SK-N-SH treated with all-trans-retinoic acid at 6 μM for 48 hours (cell line): ENCODE results near the gene DYSF.

Experiments
- ESRRG ChIP-seq: fragments of 250-450 bp; sonication (Bioruptor Pico); IDR thresholded peaks from 2 replicates; pipeline ENCODE4 v1.6.1; 2021; ENCODE audit warnings: mild to moderate bottlenecking
- TCF4 ChIP-seq: fragments of 250-450 bp; sonication (Bioruptor Pico); IDR thresholded peaks from 2 replicates; pipeline ENCODE4 v1.8.0; 2021; ENCODE audit warnings: mild to moderate bottlenecking, moderate library complexity, borderline replicate concordance
- ZC3H10 ChIP-seq: fragments of 250-450 bp; sonication (Bioruptor Pico); IDR thresholded peaks from 2 replicates; pipeline ENCODE4 v1.5.1; 2021; ENCODE audit warnings: mild to moderate bottlenecking, moderate library complexity
- ZFP3 ChIP-seq: fragments of 250-450 bp; sonication (Bioruptor Pico); IDR thresholded peaks from 2 replicates; pipeline ENCODE4 v1.5.0; 2020; ENCODE audit warnings: mild to moderate bottlenecking, moderate library complexity
- ZFP30 ChIP-seq: fragments of 450-650 bp; formaldehyde crosslinking; IDR thresholded peaks from 2 replicates; pipeline ENCODE4 v1.5.0; 2022; ENCODE audit warnings: mild to moderate bottlenecking, moderate library complexity
- ZNF565 ChIP-seq: fragments of 450-650 bp; formaldehyde crosslinking; conservative IDR thresholded peaks from 2 replicates; pipeline ENCODE4 v1.5.0; 2020; ENCODE audit warnings: low read depth, mild to moderate bottlenecking, moderate library complexity
- TF ChIP-seq, protein P1 (sequence below): fragments of 250-450 bp; sonication (Bioruptor Pico); IDR thresholded peaks from 2 replicates; pipeline ENCODE4 v1.8.0; 2020; ENCODE audit warnings: mild to moderate bottlenecking, moderate library complexity, borderline replicate concordance

- no peak for TF ChIP-seq ZNF565
- TF ChIP-seq, protein P1, sequence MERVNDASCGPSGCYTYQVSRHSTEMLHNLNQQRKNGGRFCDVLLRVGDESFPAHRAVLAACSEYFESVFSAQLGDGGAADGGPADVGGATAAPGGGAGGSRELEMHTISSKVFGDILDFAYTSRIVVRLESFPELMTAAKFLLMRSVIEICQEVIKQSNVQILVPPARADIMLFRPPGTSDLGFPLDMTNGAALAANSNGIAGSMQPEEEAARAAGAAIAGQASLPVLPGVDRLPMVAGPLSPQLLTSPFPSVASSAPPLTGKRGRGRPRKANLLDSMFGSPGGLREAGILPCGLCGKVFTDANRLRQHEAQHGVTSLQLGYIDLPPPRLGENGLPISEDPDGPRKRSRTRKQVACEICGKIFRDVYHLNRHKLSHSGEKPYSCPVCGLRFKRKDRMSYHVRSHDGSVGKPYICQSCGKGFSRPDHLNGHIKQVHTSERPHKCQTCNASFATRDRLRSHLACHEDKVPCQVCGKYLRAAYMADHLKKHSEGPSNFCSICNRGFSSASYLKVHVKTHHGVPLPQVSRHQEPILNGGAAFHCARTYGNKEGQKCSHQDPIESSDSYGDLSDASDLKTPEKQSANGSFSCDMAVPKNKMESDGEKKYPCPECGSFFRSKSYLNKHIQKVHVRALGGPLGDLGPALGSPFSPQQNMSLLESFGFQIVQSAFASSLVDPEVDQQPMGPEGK = no peak
- no peak for TF ChIP-seq ESRRG (CRISPR knock-in tag)
- no peak for TF ChIP-seq ZFP30
- no peak for TF ChIP-seq TCF4 (CRISPR knock-in tag)
- no peak for TF ChIP-seq ZFP3
- no peak for TF ChIP-seq ZC3H10 (CRISPR knock-in tag)
Measured at GRCh38 chr2:71496156-71496770, 42.9 kb downstream of the DYSF start.
